NCI-H2107 (cell line): ENCODE results near the gene C5AR1.
"Not testable (repeated sequence)": the region's sequence is repeated elsewhere in the genome, so short reads cannot be mapped to it uniquely, and the experiment has no call there.

Source experiments
- DNase-seq: peaks from one replicate; lab custom pipeline; 2025; lab: John Stamatoyannopoulos, UW

Gene C5AR1

DNA sequence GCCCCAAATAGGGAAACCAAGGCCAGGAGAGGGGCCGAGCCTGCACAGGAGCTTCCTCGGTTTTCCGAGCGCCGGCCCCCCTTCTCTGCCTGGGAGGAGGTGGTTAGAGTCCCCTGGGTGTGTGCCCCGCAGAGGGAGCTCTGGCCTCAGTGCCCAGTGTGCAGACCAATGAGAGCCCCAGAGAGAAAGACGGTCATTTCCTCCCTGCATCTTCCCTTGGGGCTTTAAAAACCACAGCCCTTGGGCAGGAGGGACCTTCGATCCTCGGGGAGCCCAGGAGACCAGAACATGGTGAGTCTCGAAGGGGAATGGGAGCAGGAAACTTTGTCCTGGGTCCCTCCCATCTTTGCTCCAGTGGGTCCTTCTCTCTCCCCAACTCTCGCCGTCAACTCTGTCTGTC, at the start of gene C5AR1:
C5AR1 (plus strand) TSS at position 254 of the 400 bp plus-strand sequence; CDS start at position 289, 35 bp downstream.
- DNase-seq: no peak

- DNase-seq: no peak
Observed at GRCh38 chr19:47260476-47260875, 49.2 kb upstream of the C5AR1 start.

DNA sequence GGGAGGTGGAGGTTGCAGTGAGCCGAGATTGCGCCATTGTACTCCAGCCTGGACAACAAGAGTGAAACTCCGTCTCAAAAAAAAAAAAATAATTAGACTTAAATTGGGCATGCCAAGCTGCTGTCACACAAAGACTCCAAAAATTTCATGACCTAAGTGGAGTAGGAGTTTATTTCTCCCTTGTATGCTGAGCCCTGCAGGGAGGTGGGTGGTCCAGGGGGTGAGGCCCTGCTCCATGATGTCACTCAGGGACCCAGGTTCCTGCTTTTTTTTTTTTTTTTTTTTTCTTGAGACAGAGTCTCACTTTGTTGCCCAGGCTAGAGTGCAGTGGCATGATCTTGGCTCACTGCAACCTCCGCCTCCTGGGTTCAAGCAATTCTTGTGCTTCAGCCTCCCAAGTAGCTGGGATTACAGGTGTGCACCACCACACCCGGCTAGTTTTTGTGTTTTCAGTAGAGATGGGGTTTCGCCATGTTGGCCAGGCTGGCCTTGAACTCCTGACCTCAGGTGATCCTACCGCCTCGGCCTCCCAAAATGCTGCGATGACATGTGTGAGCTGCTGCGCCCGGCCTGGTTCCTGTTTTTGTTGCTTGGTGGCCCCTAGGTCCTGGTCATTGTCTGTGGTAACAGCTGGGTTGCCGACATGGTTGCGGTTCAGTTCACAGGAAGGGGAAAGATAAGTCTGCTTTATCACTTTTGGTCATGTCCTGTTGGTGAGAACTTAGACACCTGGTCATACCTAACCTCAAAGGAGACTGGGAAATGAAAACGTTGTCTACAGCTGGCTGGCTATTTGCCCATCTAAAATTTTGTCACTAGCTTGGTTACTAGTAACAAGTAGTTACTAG, 47.5 kb upstream of the C5AR1 start:
- DNase-seq: not testable (repeated sequence)

- no peak for DNase-seq
Observed at GRCh38 chr19:47264629-47265028, 45.0 kb upstream of the C5AR1 start.

- no peak for DNase-seq
Observed at GRCh38 chr19:47266401-47266941, 43.2 kb upstream of the C5AR1 start.

DNA sequence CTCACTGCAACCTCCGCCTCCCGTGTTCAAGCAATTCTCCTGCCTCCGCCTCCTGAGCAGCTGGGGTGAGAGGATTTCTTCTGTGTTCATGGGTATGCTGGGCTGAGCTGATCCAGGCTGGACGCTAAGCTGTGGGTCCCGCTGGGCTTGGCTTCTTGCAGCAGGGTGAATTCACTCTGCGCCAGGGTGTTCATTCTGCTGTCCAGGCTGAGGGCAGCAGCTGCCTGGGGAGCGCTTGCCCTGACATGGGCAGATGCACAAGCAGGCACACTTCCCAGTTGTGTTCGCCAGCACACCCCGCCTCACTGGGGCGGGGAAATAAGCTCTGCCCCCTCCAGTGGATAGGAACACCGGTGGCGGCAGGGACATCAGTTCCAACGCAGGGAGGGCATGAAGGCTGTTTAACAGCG, 42.3 kb upstream of the C5AR1 start:
- DNase-seq: no peak

GRCh38 chr19:47268028-47268427, 41.6 kb upstream of the C5AR1 start:
- no peak for DNase-seq

DNA sequence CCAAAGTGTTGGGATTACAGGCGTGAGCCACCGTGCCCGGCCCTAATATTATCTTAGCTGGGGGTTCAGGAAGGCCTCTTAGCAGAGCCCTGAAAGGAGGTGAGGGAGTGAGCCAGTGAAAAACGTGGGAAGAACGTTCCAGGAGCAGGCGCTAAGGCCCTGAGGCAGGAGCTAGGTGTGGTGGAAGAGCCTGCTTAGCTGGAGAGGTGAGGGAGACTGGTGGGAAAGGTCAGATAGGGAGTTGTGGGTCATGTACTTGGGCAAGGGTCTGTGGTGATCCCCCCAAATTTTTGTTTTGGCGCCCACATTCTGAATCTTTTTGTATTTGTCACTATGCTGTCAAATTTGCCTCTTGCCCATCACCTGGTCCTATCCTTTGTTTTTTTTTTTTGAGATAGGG, 40.1 kb upstream of the C5AR1 start:
- DNase-seq: no peak

DNA sequence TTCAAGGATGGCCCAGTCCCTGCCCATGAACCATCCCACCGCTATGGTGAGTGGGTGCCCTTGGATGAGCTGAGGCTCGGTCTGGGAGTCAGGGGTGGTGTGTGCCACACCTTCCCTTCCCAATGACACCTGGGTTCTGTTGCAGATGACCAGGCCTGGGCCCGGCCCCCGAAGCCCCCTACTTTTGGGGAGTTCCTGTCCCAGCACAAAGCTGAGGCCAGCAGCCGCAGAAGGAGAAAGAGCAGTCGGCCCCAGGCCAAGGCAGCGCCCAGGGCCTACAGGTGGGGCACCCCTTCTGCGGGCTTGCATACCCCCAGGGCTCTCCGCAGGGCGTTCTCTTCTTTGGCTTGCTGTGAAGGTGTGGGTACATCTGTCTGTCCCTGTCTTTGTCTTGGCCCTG, 39.3 kb upstream of the C5AR1 start:
- no peak for DNase-seq

GRCh38 chr19:47271949-47272348, 37.7 kb upstream of the C5AR1 start:
- no peak for DNase-seq

DNA sequence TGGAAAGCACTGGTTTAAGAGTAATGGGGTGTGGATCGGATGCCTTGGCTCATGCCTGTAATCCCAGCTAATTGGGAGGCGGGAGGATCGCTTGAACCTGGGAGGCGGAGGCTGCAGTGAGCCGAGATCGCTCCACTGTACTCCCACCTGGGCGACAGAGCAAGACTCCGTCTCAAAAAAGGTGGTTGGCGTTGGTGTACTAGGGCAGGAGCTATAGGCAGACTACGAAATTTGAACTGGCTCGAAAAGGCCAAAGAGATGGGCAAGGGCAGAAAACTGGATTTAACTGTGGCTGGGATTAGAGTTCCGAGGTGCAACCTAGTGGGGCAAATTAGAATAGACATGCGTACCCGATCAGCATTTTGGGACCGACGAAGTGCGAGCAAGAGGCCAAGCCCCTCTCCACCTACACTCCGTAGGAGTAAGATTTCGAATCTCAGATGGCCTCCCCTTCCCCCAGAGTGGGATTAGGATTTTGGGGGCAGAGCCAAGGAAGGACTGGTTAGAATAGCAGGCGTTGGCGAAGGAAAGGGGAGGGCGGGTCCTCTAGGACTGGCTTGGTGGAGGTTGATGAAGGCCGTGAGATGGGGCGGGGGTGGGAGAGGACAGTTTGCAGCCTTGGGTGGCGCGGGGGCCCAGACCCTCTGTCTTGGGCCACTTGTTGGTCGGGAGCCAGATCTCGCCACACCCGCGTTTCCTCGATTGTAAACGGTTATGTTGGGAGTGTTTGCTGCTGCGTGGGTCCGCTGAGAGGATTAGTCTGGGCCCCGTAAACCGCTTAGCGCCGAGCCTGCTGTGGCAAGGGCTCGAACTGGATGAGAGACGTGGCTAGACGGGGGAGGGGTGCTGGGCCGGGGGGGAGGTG, 37.0 kb upstream of the C5AR1 start:
- no peak for DNase-seq

GRCh38 chr19:47273313-47274070, 36.2 kb upstream of the C5AR1 start:
- peak; percentile 55 for DNase-seq

DNA sequence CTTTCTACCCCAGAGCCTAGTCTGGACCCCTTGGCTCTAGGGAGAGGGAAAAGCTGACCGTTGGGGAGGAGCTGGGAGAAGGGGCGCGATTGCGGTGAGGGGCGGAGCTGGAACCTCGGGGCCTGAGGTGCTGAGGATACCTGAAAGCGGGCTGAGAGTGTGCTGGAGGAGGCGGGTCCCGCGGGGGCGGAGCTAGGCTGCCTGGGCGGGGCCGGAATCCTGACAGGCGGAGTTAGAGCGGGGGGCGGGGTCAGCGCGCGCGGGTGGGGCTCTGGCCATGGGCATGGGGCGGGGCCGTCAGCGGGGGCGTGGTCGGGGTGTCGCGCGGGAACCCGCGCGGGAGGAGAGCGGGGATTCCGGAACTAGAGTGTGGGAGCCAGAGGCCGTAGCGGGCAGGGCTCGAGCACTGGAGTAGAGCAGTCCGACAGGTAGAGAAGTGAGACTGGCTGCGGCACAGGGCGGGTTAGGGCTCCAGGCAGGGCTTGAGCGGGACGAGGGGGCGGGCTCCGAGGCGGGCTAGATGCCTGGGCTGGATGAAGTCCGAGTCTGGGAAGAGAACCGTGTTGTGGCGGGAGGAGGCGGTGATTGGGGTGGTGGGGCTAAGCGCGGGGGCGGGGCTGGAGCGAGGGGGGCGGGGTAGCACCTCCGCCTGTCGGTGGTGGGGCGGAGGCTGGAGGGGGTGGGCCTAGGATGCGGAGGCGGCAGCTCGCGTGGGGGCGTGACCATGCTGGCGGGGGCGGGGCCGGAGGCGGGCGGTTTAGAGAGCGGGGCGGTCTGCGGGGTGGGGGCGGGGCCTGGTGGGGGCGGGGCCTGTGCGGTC, 35.4 kb upstream of the C5AR1 start, which contains the start of gene INAFM1:
INAFM1 (plus strand) TSS at position 815 of the 820 bp plus-strand sequence. CDS start 35 bp downstream, outside the sequence.
- peak; percentile 91 for DNase-seq

- no peak for DNase-seq
Observed at GRCh38 chr19:47274891-47275761, 34.5 kb upstream of the C5AR1 start.

GRCh38 chr19:47275791-47276461, 33.7 kb upstream of the C5AR1 start:
- DNase-seq: no peak

DNA sequence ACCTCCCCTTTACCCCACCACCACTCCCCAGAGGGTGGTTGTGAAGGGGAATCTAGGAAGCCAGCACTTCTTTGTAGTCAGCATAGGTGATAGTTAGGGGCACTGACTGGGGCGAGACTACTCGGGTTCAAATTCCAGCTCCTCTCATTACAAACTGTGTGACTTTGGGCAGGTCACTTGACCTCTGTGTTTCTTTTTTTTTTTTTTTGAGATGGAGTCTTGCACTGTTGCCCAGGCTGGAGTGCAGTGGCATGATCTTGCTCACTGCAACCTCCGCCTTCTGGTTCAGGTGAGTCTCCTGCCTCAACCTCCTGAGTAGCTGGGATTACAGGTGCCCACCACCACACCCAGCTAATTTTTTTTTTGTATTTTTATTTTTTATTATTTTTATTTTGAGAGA, 33.1 kb upstream of the C5AR1 start:
- DNase-seq: not testable (repeated sequence)

GRCh38 chr19:47280183-47280797, 29.4 kb upstream of the C5AR1 start:
- DNase-seq: no peak

GRCh38 chr19:47283405-47284059, 26.1 kb upstream of the C5AR1 start:
- DNase-seq: no peak
